ENCODE results near the gene KLHL13.

Gene KLHL13

DNA sequence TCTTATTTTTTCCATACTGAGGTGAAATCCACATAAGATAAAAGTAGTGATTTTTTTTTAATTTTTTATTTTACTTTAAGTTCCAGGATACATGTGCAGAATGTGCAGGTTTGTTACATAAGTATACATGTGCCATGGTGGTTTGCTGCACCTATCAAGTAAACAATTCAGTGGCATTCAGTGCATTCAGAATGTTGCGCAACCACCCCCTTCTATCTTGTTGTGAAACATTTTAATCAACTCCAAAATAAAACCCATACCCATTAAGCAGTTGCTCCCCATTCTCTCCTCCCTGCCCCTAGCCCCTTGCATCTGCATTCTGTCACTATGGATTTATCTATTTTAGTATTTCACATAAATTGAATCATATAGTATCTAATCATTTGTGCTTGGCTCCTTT, 121.2 kb downstream of the KLHL13 start:
- no peak for DNase-seq
- no peak overlapping the region for H3K9ac ChIP-seq (ENCODE audit: low read depth, low read length)
- ATAC-seq (ENCODE audit: insufficient read depth, low read depth): no peak
- no peaks in the 10 kb centered on the region for H3K79me2 ChIP-seq (ENCODE audit: insufficient read depth, low read length)
- H3K4me2 ChIP-seq (ENCODE audit: insufficient read depth, low read length): no peak overlapping the region
- no peaks in the 10 kb centered on the region for H3K9me3 ChIP-seq (ENCODE audit: insufficient read depth, low read length, severe bottlenecking)
- H3K36me3 ChIP-seq (ENCODE audit: insufficient read depth, low read length): no peaks in the 10 kb centered on the region
- no peak overlapping the region for H2AFZ ChIP-seq (ENCODE audit: low read depth, low read length)
- no peak for TF ChIP-seq EZH2 (IDR thresholded peaks at IDR 0.05; ENCODE audit: borderline replicate concordance, low read depth, low read length, severe bottlenecking)
- TF ChIP-seq, protein P1, sequence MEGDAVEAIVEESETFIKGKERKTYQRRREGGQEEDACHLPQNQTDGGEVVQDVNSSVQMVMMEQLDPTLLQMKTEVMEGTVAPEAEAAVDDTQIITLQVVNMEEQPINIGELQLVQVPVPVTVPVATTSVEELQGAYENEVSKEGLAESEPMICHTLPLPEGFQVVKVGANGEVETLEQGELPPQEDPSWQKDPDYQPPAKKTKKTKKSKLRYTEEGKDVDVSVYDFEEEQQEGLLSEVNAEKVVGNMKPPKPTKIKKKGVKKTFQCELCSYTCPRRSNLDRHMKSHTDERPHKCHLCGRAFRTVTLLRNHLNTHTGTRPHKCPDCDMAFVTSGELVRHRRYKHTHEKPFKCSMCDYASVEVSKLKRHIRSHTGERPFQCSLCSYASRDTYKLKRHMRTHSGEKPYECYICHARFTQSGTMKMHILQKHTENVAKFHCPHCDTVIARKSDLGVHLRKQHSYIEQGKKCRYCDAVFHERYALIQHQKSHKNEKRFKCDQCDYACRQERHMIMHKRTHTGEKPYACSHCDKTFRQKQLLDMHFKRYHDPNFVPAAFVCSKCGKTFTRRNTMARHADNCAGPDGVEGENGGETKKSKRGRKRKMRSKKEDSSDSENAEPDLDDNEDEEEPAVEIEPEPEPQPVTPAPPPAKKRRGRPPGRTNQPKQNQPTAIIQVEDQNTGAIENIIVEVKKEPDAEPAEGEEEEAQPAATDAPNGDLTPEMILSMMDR (IDR thresholded peaks at IDR 0.05; ENCODE audit: borderline replicate concordance, extremely low read depth, low read length, poor library complexity, severe bottlenecking): no peak
- H3K4me3 ChIP-seq (ENCODE audit: low read depth in 1 of 2, low read length in 2 of 2): no peak overlapping the region
- no peaks in the 10 kb centered on the region for H3K4me1 ChIP-seq (ENCODE audit: insufficient read depth, low read length)
- no peak overlapping the region for H3K27ac ChIP-seq (ENCODE audit: low read length)
- H4K20me1 ChIP-seq (ENCODE audit: insufficient read depth, low read length): no peaks in the 10 kb centered on the region
- no peaks in the 10 kb centered on the region for H3K27me3 ChIP-seq (ENCODE audit: insufficient read depth, low read length, poor library complexity)

DNA sequence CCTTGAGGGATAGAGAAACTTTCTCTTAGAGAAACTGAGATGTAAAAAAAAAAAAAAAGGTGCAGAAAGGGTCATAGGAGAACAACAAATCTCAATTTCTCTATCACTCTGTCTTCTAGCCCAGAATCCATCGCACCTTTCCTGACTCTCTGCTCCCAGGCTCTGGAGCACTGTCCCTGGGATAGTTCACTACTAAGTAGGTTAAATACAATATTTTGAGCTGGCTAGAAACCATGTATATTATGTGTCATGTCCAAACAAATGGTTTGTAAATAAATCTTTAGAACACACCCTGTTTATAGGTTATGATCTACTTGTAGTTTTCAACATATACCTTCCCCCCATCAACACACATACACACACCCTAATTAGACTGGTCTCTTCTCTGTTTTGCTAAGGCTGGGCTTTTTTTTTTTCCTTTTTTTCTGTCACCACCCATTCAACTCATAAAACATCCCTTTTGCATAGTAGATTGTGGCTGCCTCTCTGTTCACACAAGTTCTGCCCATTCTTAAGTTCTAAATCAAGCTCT, 124.4 kb downstream of the KLHL13 start:
- no peaks in the 10 kb centered on the region for H3K4me1 ChIP-seq (ENCODE audit: insufficient read depth, low read length)
- no peaks in the 10 kb centered on the region for H4K20me1 ChIP-seq (ENCODE audit: insufficient read depth, low read length)
- TF ChIP-seq, protein P1 (IDR thresholded peaks at IDR 0.05; ENCODE audit: borderline replicate concordance, extremely low read depth, low read length, poor library complexity, severe bottlenecking): no peak
- no peak for TF ChIP-seq EZH2 (IDR thresholded peaks at IDR 0.05; ENCODE audit: borderline replicate concordance, low read depth, low read length, severe bottlenecking)
- no peak overlapping the region for H3K4me3 ChIP-seq (ENCODE audit: low read depth in 1 of 2, low read length in 2 of 2)
- no peak overlapping the region for H3K9ac ChIP-seq (ENCODE audit: low read depth, low read length)
- no peaks in the 10 kb centered on the region for H3K9me3 ChIP-seq (ENCODE audit: insufficient read depth, low read length, severe bottlenecking)
- H3K27ac ChIP-seq (ENCODE audit: low read length): no peak overlapping the region
- H3K36me3 ChIP-seq (ENCODE audit: insufficient read depth, low read length): no peaks in the 10 kb centered on the region
- no peak overlapping the region for H2AFZ ChIP-seq (ENCODE audit: low read depth, low read length)
- H3K27me3 ChIP-seq (ENCODE audit: insufficient read depth, low read length, poor library complexity): no peaks in the 10 kb centered on the region
- H3K4me2 ChIP-seq (ENCODE audit: insufficient read depth, low read length): no peak overlapping the region
- H3K79me2 ChIP-seq (ENCODE audit: insufficient read depth, low read length): no peaks in the 10 kb centered on the region
- no peak for ATAC-seq (ENCODE audit: insufficient read depth, low read depth)
- DNase-seq: no peak

- TF ChIP-seq, protein P1 (IDR thresholded peaks at IDR 0.05; ENCODE audit: borderline replicate concordance, extremely low read depth, low read length, poor library complexity, severe bottlenecking): no peak
- no peak for TF ChIP-seq EZH2 (IDR thresholded peaks at IDR 0.05; ENCODE audit: borderline replicate concordance, low read depth, low read length, severe bottlenecking)
- H4K20me1 ChIP-seq (ENCODE audit: insufficient read depth, low read length): no peaks in the 10 kb centered on the region
- no peak overlapping the region for H3K27ac ChIP-seq (ENCODE audit: low read length)
- H3K27me3 ChIP-seq (ENCODE audit: insufficient read depth, low read length, poor library complexity): no peaks in the 10 kb centered on the region
- H2AFZ ChIP-seq (ENCODE audit: low read depth, low read length): no peak overlapping the region
- no peak for DNase-seq
- no peaks in the 10 kb centered on the region for H3K36me3 ChIP-seq (ENCODE audit: insufficient read depth, low read length)
- no peaks in the 10 kb centered on the region for H3K9me3 ChIP-seq (ENCODE audit: insufficient read depth, low read length, severe bottlenecking)
- no peak overlapping the region for H3K4me2 ChIP-seq (ENCODE audit: insufficient read depth, low read length)
- H3K4me1 ChIP-seq (ENCODE audit: insufficient read depth, low read length): no peaks in the 10 kb centered on the region
- no peak for ATAC-seq (ENCODE audit: insufficient read depth, low read depth)
- no peaks in the 10 kb centered on the region for H3K79me2 ChIP-seq (ENCODE audit: insufficient read depth, low read length)
- no peak overlapping the region for H3K4me3 ChIP-seq (ENCODE audit: low read depth in 1 of 2, low read length in 2 of 2)
- no peak overlapping the region for H3K9ac ChIP-seq (ENCODE audit: low read depth, low read length)
Observed at GRCh38 chrX:117990438-117990837, 126.2 kb downstream of the KLHL13 start.

DNA sequence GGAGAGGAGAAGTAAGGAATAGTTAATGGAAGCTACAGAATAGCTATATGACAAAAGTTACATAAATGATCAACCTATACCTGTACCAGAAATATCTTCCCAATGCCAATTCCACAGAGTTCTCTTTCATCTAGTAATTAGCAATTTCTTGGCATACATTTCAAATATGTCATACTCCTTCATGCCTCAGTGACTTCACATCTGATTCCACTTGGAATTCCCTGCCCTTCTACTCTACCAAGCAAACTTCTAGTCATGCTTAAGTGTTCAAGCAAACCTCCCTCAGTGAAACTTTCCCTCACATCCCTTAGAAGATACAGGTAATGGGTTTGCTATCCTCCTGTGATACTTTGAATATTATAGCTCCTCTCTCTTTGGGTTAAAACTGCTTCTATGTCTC, 127.1 kb downstream of the KLHL13 start:
- Histone ChIP-seq H3K79me2 (ENCODE audit: insufficient read depth, low read length) (no peaks in the 10 kb centered on the region), H3K9ac (ENCODE audit: low read depth, low read length) (no peak overlapping the region), H3K9me3 (ENCODE audit: insufficient read depth, low read length, severe bottlenecking) (no peaks in the 10 kb centered on the region), H3K4me2 (ENCODE audit: insufficient read depth, low read length) (no peak overlapping the region), H3K4me1 (ENCODE audit: insufficient read depth, low read length) (no peaks in the 10 kb centered on the region), H3K27me3 (ENCODE audit: insufficient read depth, low read length, poor library complexity) (no peaks in the 10 kb centered on the region), H2AFZ (ENCODE audit: low read depth, low read length) (no peak overlapping the region), H3K4me3 (ENCODE audit: low read depth in 1 of 2, low read length in 2 of 2) (no peak overlapping the region), H3K27ac (ENCODE audit: low read length) (no peak overlapping the region), H4K20me1 (ENCODE audit: insufficient read depth, low read length) (no peaks in the 10 kb centered on the region), H3K36me3 (ENCODE audit: insufficient read depth, low read length) (no peaks in the 10 kb centered on the region)
- TF ChIP-seq, protein P1 (IDR thresholded peaks at IDR 0.05; ENCODE audit: borderline replicate concordance, extremely low read depth, low read length, poor library complexity, severe bottlenecking): no peak
- TF ChIP-seq EZH2 (IDR thresholded peaks at IDR 0.05; ENCODE audit: borderline replicate concordance, low read depth, low read length, severe bottlenecking): no peak
- ATAC-seq (ENCODE audit: insufficient read depth, low read depth): no peak
- DNase-seq: no peak

Measured in DND-41 (cell line).